ENCODE data around the gene IQGAP2.

- TF ChIP-seq CTCF (optimal IDR thresholded peaks at IDR 0.05 in 1 of 3, IDR thresholded peaks at IDR 0.05 in 1 of 3, conservative IDR thresholded peaks at IDR 0.05 in 1 of 3; ENCODE audit: extremely low read depth in 1 of 3, insufficient read depth in 2 of 3, low read length in 3 of 3) (no peak), EZH2 (IDR thresholded peaks at IDR 0.05; ENCODE audit: low read length) (no peak)
Measured at GRCh38 chr5:76419597-76420298, 16.7 kb downstream of the IQGAP2 start.

All from keratinocyte (primary cell).